OCI-LY1 (cell line): ENCODE results near the gene METTL4.

ENCODE experiments used
- H2AFZ ChIP-seq: fragments of 200-600 bp; sonication (generic), shearing (Covaris generic); 2 replicates; pipeline ENCODE4 v1.6.0; 2014; ENCODE audit warnings: antibody characterized with exemption, mild to moderate bottlenecking, low read length
- H3F3A ChIP-seq: fragments of 200-600 bp; sonication (generic), shearing (Covaris generic); 2 replicates; pipeline ENCODE4 v1.6.0; 2014; ENCODE audit warnings: mild to moderate bottlenecking, antibody characterized with exemption, low read length, moderate library complexity; ENCODE audit not compliant: insufficient read depth
- H3K27ac ChIP-seq: fragments of 200-600 bp; sonication (generic); 2 replicates; pipeline ENCODE4 v1.5.1; 2014; ENCODE audit warnings: low read length, mixed run types, mild to moderate bottlenecking, low read depth; ENCODE audit not compliant: poor library complexity, severe bottlenecking
- H3K27me3 ChIP-seq: fragments of 200-600 bp; sonication (generic); 2 replicates; pipeline ENCODE4 v1.6.0; 2014; ENCODE audit warnings: antibody characterized with exemption, mild to moderate bottlenecking, low read length, moderate library complexity; ENCODE audit not compliant: insufficient read depth
- H3K36me3 ChIP-seq: fragments of 200-600 bp; sonication (generic); 2 replicates; pipeline ENCODE4 v1.6.1; 2014; ENCODE audit warnings: mild to moderate bottlenecking, antibody characterized with exemption, low read length, moderate library complexity, mixed read lengths; ENCODE audit not compliant: insufficient read depth
- H3K4me1 ChIP-seq: fragments of 200-600 bp; sonication (generic); 2 replicates; pipeline ENCODE4 v1.5.1; 2014; ENCODE audit warnings: mild to moderate bottlenecking, low read length, moderate library complexity; ENCODE audit not compliant: insufficient read depth, severe bottlenecking
- H3K4me2 ChIP-seq: fragments of 200-600 bp; sonication (generic), shearing (Covaris generic); 2 replicates; pipeline ENCODE4 v1.6.1; 2014; ENCODE audit warnings: low read length
- H3K4me3 ChIP-seq: fragments of 200-600 bp; sonication (generic); 2 replicates; pipeline ENCODE4 v1.5.1; 2014; ENCODE audit warnings: low read length, low read depth, mild to moderate bottlenecking, mixed read lengths; ENCODE audit not compliant: poor library complexity, severe bottlenecking
- H3K79me2 ChIP-seq: fragments of 200-600 bp; shearing (Covaris generic); 2 replicates; pipeline ENCODE4 v1.6.1; 2016; ENCODE audit warnings: mixed run types, low read length, mixed read lengths; ENCODE audit not compliant: insufficient read depth
- H3K9ac ChIP-seq: fragments of 200-600 bp; sonication (generic), shearing (Covaris generic); 2 replicates; pipeline ENCODE4 v1.6.1; 2014; ENCODE audit warnings: mild to moderate bottlenecking, low read length, mixed read lengths
- H3K9me2 ChIP-seq: fragments of 200-600 bp; sonication (generic), shearing (Covaris generic); 2 replicates; pipeline ENCODE4 v1.6.1; 2014; ENCODE audit warnings: low read depth, mild to moderate bottlenecking, low read length, mixed read lengths
- H3K9me3 ChIP-seq: fragments of 200-600 bp; shearing (Covaris generic); 2 replicates; pipeline ENCODE4 v1.6.1; 2014; ENCODE audit warnings: low read length, mixed read lengths
- H4K20me1 ChIP-seq: fragments of 200-600 bp; sonication (generic), shearing (Covaris generic); 2 replicates; pipeline ENCODE4 v1.6.0; 2016; ENCODE audit warnings: mild to moderate bottlenecking, low read length; ENCODE audit not compliant: insufficient read depth
- CTCF ChIP-seq: fragments of 200-600 bp; sonication (generic), shearing (Covaris generic); IDR thresholded peaks from 2 replicates; pipeline ENCODE4 v1.5.1; 2017; ENCODE audit warnings: mild to moderate bottlenecking, antibody characterized with exemption, low read length, moderate library complexity, mixed read lengths
- EZH2 ChIP-seq: fragments of 200-600 bp; sonication (generic), shearing (Covaris generic); IDR thresholded peaks from 2 replicates; pipeline ENCODE4 v1.8.0; 2017; ENCODE audit warnings: borderline replicate concordance, mixed run types, mild to moderate bottlenecking, antibody characterized with exemption, low read length, moderate library complexity, mixed read lengths

The METTL4 gene

GRCh38 chr18:2495381-2495780, 75.9 kb downstream of the METTL4 start:
- no peaks in the 10 kb centered on the region for H3K79me2 ChIP-seq
- no peaks in the 10 kb centered on the region for H3K9me2 ChIP-seq
- H3K4me3 ChIP-seq, result no peak overlapping the region
- H3F3A ChIP-seq, result no peaks in the 10 kb centered on the region
- H3K27ac ChIP-seq, result no peak overlapping the region
- no peaks in the 10 kb centered on the region for H4K20me1 ChIP-seq
- H3K36me3 ChIP-seq, result no peaks in the 10 kb centered on the region
- TF ChIP-seq EZH2 (no peak), CTCF (no peak)
- H3K27me3 ChIP-seq, result no peaks in the 10 kb centered on the region
- no peak overlapping the region for H3K4me2 ChIP-seq
- no peaks in the 10 kb centered on the region for H3K4me1 ChIP-seq
- no peaks in the 10 kb centered on the region for H3K9me3 ChIP-seq
- H2AFZ ChIP-seq, result no peak overlapping the region
- no peak overlapping the region for H3K9ac ChIP-seq

GRCh38 chr18:2494921-2495320, 76.4 kb downstream of the METTL4 start:
- Histone ChIP-seq H3K9me2 (no peaks in the 10 kb centered on the region), H3K27me3 (no peaks in the 10 kb centered on the region), H3K36me3 (no peaks in the 10 kb centered on the region), H3K4me2 (no peak overlapping the region), H4K20me1 (no peaks in the 10 kb centered on the region), H3K27ac (no peak overlapping the region), H3K4me1 (no peaks in the 10 kb centered on the region), H3K9me3 (no peaks in the 10 kb centered on the region), H3F3A (no peaks in the 10 kb centered on the region), H3K4me3 (no peak overlapping the region), H2AFZ (no peak overlapping the region), H3K9ac (no peak overlapping the region), H3K79me2 (no peaks in the 10 kb centered on the region)
- TF ChIP-seq CTCF (no peak), EZH2 (no peak)
